NCI-H460 (cell line): Measurements from ENCODE around the gene SYCN. TPM values are rescaled to one million over a fixed set of nuclear protein-coding genes. Genes with fewer than 3 reads are reported as not detected.

ENCODE experiments used
- DNase-seq: peaks from one replicate; pipeline ENCODE4 v3.0.0-alpha.2; 2016; ENCODE audit warnings: low read depth; ENCODE audit errors: extremely low read depth
- total RNA-seq: library from RNA; depleted of rRNA; stranded (reverse); fragments of >200 nt; shearing (Covaris generic); gene quantifications from 2 replicates; pipeline ENCODE4 v1.2.3, GENCODE V29; 2014; rRNA removed

The SYCN gene
- total RNA-seq, 1 experiment from 2014 or later = not detected

DNA sequence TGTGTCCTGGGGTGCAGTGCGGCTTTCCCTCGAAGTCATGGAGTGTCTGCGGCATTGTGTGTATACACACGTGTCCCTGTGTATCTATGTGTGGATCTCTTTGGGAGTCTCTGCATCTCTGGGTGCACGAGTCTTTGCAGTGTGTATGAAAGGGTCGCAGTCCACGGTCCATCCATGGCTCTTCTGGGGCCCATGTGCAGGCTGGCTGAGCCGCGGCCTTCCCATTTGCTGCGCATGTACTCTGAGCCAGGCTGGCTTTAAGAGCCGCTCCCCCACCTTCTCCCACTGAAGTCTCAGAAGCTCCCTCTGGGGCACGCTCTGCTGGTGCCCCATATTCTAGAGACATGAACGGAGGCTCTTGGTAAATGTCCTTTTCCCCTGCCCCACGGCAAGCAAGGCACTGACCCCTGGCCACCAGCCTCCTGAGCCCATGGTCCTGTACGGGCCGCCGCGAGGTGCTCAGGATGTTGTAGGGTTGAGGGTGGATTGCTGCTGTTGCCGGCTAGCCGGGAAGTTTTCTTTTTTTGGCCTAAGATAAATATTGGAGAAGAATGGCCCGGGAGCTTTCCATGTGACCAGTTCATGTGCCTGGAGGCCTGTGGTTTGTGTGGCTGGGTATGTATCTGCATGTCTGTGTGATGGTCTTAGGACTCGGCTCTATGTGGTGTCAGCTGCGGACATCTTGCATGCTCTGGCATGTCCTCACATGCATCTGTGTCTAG lies 46.6 kb downstream of the SYCN start:
- DNase-seq = no peak

DNA sequence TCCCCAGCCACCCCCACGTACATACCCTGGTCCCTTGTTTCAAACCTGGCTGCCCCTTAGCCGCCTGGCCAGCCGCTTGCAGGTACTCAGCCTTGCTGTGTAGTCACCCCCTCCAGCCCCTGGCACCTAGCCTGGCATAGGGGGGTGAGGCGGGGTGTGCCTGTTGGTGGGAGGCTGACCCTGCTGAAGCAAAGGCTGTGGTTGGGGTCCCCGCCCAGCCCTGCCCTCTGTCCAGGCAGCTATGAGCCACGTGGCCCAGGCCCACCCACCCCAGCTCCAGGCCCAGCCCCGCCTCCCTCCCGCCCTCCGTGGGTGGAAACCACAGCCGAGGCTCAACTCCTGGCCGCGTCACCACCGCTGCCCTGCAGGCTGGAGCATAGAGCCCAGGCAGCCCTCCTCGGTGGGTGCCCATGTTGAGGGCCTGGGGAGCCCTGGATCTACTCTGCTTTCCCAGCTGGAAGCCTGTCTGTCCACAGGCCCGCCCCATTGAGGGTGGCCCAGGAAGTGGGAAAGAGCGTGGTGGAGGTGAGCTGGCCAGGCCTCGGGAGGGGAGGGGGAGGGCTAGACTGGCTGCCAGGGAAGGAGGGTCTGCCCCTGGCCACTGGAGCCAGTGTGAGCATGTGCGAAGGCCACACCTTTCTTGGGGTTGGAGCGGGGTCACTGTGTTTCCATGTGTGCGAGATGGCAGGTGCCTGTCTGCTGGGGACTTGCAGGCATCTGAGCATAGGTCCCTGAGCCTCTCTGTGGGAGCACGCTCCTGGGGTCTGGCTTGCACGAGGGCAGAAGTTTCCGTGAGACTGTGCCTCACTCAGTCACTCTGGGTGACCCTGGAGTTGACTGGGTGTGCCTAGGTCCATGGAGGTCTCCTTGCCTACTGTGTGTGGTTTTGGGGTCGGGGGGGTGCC lies 47.5 kb downstream of the SYCN start:
- DNase-seq = no peak

DNA sequence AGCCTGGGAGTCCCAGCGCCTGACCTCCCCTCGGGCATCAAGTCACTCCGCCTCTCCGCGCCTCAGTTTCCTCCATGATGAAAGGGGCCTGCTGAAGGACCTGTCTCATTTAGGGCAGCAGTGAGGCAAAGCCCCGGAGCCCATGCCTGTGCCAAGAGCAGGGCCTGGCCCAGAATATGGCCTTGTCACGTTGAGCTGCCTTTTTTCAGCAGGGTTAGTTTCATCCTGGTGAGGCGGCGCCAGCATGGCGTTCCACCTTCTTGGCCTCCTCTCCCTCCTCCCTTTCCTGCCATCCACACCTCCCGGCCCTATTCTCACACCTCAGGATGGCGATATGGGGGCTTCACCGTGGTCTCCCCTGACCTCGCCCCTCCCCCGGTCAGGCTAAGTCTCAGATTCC lies 48.3 kb downstream of the SYCN start:
- no peak for DNase-seq

DNA sequence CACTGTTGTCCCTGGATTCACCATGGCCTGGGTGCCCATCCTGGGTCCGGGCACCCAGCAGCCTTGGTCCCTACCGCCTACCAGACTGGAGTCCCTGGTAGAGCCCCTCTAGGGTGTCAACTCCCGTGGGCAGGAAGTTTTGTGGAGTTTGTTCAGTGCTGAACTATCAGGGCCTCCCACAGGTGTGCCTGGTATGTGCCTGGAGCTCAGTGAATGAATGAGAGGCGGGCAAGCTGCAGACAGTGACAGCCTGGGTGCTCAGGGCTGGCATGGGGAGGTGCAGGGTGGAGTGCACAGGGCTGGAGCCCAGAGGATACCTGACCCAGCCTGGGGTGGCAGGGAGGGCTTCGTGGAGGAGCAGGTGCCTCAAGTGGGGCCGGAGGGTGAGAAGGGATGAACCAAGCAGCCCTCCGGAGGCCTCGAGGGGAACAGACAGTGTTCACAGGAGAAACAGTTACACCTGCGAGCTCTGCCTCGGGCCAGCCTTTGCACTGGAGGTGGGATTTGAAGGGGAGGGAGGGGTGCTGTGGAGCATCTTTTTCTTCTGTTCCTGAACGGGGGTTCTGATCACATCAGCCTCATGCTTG lies 48.9 kb downstream of the SYCN start:
- DNase-seq = no peak

DNA sequence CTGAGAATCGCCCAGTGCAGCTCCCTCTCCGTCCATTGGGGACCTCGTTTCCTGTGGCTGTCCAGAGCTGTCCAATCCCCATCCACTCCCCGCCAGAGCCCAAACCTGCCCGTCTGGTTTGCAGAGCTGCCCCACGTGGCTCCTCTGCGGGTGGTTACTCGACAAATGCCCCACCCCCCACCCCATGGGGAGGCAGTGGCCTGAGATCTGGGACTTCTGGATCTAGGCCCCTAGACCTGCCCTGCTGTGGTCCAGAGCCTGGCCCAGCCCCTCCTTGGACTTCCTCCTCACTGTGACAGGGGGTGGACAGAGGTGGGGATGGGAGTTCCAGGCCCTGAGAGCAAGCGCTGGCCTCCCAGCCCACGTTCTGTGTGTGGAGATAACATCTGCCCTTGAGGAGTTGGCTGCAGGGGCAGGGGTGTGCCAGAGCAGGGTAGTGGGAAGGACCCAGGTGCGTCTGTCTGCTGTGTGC lies 49.4 kb downstream of the SYCN start:
- DNase-seq = no peak

DNA sequence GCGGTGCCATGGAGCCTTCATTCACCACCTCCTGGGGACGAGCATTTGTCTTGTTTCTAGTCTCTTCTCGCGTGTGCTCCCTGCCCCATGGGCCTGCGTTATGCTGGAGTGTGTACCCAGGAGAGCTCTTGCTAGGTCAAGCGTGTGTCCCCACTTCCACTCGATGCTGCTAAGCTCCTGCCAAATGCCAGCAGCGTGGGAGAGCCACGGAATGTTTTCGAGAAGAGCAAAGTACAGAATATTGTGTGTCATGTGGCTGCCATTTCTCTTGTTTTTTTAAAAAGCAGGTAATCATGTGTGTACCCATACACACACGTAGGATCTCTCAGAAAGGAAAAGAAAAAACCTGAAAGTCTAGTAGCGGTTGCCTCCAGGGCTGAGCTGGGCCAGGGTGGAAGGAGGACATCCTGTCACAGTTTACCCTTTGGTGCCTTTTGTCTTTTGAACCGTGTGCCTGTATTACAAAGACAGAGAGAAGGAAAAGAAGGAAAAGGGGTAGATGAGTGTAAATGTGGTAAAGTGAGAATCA lies 49.9 kb downstream of the SYCN start:
- DNase-seq = no peak

Other genes with a start within 250 kb of the SYCN start
- 7.9 and 11.1 TPM in 2 replicates for gene FBXO17, start 228.5 kb downstream of the SYCN start, total RNA-seq
- 0.52 and 0.59 TPM in 2 replicates for gene FBXO27, start 171.7 kb downstream of the SYCN start, total RNA-seq
- 0.12 and 0.32 TPM in 2 replicates for gene ACP7, start 119.9 kb downstream of the SYCN start, total RNA-seq
- 4.4 and 7.2 TPM in 2 replicates for gene PAK4, start 78.5 kb downstream of the SYCN start, total RNA-seq
- gene NCCRP1, start 7.3 kb downstream of the SYCN start, total RNA-seq = 0.05 TPM in 1 of 2 replicates, not detected in the other
- not detected in 2 replicates for gene IFNL3, start 40.7 kb upstream of the SYCN start, total RNA-seq
- gene IFNL4, start 44.6 kb upstream of the SYCN start, total RNA-seq = not detected in 2 replicates
- not detected in 2 replicates for gene IFNL2, start 64.1 kb upstream of the SYCN start, total RNA-seq
- gene IFNL1, start 92.1 kb upstream of the SYCN start, total RNA-seq = not detected in 2 replicates
- gene LRFN1, start 116.6 kb upstream of the SYCN start, total RNA-seq = 0.66 and 0.79 TPM in 2 replicates
- not detected in 2 replicates for gene GMFG, start 131.8 kb upstream of the SYCN start, total RNA-seq
- gene SAMD4B, start 138.2 kb upstream of the SYCN start, total RNA-seq = 57.7 and 57.8 TPM in 2 replicates
- 21.1 and 27.7 TPM in 2 replicates for gene PAF1, start 186.8 kb upstream of the SYCN start, total RNA-seq
- 20.8 and 22.5 TPM in 2 replicates for gene MED29, start 187.1 kb upstream of the SYCN start, total RNA-seq
- gene ZFP36, start 202.6 kb upstream of the SYCN start, total RNA-seq = 15.1 and 24.6 TPM in 2 replicates
- gene PLEKHG2, start 208.4 kb upstream of the SYCN start, total RNA-seq = 16.7 and 18.0 TPM in 2 replicates
- 541 and 944 TPM in 2 replicates for gene RPS16, start 231.7 kb upstream of the SYCN start, total RNA-seq
- gene SUPT5H, start 241.3 kb upstream of the SYCN start, total RNA-seq = 42.3 and 48.4 TPM in 2 replicates